ENCODE measurements around the gene SGMS1.

Gene SGMS1

DNA sequence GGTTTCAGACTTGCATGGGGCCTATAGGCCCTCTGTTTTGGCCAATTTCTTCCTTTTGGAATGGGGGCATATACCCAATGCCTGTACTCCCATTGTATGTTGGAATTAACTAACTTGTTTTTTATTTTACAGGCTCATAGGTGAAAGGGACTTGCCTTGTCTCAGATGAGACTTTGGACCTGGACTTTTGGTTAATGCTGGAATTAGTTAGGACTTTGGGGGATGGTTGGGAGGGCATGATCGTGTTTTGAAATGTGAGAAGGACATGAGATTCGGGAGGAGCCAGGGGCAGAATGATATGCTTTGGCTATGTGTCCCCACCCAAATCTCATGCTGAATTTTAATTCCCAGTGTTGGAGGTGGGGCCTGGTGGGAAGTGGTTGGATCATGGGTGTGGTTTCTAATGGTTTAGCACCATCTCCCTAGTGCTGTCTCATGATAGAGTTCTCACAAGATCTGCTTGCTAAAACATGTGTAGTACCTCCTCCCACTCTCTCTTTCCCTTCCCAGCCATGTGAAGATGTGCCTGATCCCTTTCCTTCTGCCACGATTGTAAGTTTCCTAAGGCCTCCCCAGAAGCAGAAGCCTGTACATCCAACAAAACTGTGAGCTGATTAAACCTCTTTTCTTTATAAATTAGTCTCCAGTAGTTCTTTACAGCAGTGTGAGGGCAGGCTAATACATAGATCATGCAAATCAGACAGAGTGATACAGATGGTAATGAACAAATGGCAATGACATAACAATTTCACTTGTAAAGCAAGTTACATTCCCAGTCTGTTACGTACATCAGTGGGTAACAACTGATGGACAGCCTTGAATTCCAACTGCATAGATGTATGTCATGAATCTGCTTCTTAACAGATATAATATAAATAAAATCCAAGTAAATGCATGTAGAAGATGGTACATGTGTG, 146.2 kb downstream of the SGMS1 start:
- H3K27ac Mint-ChIP-seq: no peak overlapping the region
- no peaks in the 10 kb centered on the region for H3K27me3 Mint-ChIP-seq
- peaks cover 10% of the 10 kb centered on the region for H3K4me1 Mint-ChIP-seq (ENCODE audit: low read depth)
- intact Hi-C loops (cut with micrococcal nuclease): no loop called here
- H3K9me3 Mint-ChIP-seq: peaks cover 25% of the 10 kb centered on the region
- no peak overlapping the region for H3K4me3 Mint-ChIP-seq
- H3K36me3 Mint-ChIP-seq (ENCODE audit: low read depth): peaks cover 23% of the 10 kb centered on the region

DNA sequence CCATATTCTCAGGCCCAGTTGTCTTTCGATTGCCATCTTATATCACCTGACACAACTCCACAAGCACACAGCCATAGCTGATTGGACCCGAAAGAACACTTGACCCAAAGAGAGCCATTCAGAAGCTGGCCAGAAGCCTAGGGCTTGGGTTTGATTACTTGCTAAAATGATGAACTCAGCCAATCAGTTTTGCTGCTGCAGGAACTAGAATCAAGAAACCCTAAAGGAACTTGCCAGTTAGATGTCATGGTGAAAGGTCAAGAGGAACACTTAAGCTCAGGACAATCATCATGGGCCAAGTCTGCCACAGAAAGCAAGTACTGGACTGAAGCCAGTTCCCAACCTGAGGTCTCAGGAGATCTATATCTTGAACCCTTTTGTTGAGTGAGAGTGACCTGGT, 150.0 kb downstream of the SGMS1 start:
- H3K4me1 Mint-ChIP-seq (ENCODE audit: low read depth): peaks cover 29% of the 10 kb centered on the region

GRCh38 chr10:50472914-50473313, 150.8 kb downstream of the SGMS1 start:
- H3K9me3 Mint-ChIP-seq: peaks cover 23% of the 10 kb centered on the region
- H3K4me3 Mint-ChIP-seq: no peak overlapping the region
- no peaks in the 10 kb centered on the region for H3K27me3 Mint-ChIP-seq
- no peak overlapping the region for H3K27ac Mint-ChIP-seq
- H3K4me1 Mint-ChIP-seq (ENCODE audit: low read depth): peaks cover 29% of the 10 kb centered on the region
- intact Hi-C loops (cut with micrococcal nuclease): no loop called here
- peaks cover 18% of the 10 kb centered on the region for H3K36me3 Mint-ChIP-seq (ENCODE audit: low read depth)

More for the DNA sequence above, 150.0 kb downstream of the SGMS1 start:
- Mint-ChIP-seq H3K9me3 (peaks cover 25% of the 10 kb centered on the region), H3K27me3 (no peaks in the 10 kb centered on the region), H3K27ac (no peak overlapping the region), H3K36me3 (ENCODE audit: low read depth) (peaks cover 18% of the 10 kb centered on the region), H3K4me3 (no peak overlapping the region)
- intact Hi-C loops (cut with micrococcal nuclease): no loop called here

DNA sequence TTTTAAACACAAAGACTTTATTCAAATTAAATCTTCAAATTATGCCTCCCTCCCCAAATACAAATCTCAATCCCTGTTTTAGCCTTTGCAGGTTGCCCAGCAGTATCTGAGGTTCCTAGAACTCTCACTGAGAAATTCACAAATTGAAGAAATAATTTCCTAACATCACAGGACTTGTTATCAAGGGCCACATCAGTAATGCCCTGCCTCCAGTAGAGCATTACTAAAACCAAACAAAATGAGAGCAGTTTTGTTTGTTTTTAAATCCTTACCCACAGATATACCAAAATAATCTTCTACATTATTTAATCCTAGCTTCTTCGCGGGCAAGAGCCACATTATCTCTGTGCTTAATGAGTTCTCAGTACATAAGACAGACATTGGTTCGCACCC, 152.2 kb downstream of the SGMS1 start:
- H3K27me3 Mint-ChIP-seq: no peaks in the 10 kb centered on the region
- H3K4me3 Mint-ChIP-seq: no peak overlapping the region
- peaks cover 10% of the 10 kb centered on the region for H3K9me3 Mint-ChIP-seq
- H3K27ac Mint-ChIP-seq: no peak overlapping the region
- H3K4me1 Mint-ChIP-seq (ENCODE audit: low read depth): peaks cover 28% of the 10 kb centered on the region
- peaks cover 4% of the 10 kb centered on the region for H3K36me3 Mint-ChIP-seq (ENCODE audit: low read depth)
- intact Hi-C loops (cut with micrococcal nuclease): no loop called here

DNA sequence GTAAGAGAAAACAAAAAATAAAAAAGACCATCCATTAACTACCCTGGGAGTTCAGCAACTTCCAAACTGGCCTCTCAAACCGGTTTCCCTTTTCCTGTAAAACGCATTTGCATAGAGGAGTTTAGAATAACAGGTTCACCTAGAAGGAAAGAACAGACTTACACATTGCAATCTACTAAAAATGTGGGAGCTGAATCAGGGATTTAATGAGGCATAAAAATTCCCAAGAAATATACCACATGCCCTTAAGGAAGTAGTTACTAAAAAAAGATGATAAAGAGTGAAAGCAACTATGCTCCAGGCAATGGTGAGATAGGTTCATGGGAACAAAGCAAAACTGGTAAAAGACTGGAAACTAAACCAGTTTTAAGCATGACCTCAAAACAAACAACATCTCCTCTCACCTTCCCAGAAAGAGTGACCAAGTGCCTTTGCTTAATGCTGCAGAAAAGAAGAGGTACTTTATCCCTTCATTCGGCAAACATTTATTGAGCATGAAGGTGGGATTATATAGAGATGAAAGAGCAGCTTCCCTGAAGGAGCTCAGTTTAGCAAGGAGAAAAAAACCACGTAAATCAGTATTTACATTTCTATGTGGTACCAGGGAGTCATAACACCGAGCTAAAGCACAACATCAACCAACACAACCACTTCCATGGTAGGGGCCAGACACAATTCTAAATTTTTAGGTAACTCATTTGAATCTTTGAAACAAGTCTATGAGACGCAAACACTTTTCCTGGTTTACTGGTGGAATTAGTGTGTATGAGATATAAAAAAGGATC, 152.8 kb downstream of the SGMS1 start:
- Mint-ChIP-seq H3K4me1 (ENCODE audit: low read depth) (peaks cover 24% of the 10 kb centered on the region), H3K27ac (no peak overlapping the region), H3K27me3 (no peaks in the 10 kb centered on the region), H3K36me3 (ENCODE audit: low read depth) (no peaks in the 10 kb centered on the region), H3K9me3 (peaks cover 4% of the 10 kb centered on the region), H3K4me3 (no peak overlapping the region)
- intact Hi-C loops (cut with micrococcal nuclease): no loop called here

DNA sequence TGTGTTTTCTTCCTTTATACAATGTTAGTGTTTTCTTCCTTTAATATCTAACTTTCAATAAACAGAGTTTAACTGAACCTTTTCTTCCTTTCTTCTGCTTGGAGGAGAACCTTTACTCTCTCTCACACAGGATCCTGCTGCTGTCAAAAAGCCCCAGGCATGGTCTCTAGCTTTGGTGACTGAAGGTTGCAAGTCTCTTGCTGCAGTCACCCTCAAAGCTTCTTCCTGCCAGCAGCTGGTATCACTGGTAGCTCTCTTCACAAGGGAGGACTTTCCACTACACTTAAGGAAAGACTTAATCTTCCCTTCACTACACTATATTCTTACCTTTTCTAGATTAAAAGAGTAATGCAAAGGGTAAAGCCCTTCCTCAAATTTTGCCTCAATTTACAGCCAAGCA, 153.4 kb downstream of the SGMS1 start:
- Mint-ChIP-seq H3K27ac (no peak overlapping the region), H3K27me3 (no peaks in the 10 kb centered on the region), H3K9me3 (no peaks in the 10 kb centered on the region), H3K4me3 (no peak overlapping the region), H3K4me1 (ENCODE audit: low read depth) (peaks cover 28% of the 10 kb centered on the region), H3K36me3 (ENCODE audit: low read depth) (no peaks in the 10 kb centered on the region)
- intact Hi-C loops (cut with micrococcal nuclease): no loop called here

- no peak overlapping the region for H3K27ac Mint-ChIP-seq
- H3K36me3 Mint-ChIP-seq (ENCODE audit: low read depth): no peaks in the 10 kb centered on the region
- H3K9me3 Mint-ChIP-seq: no peaks in the 10 kb centered on the region
- peaks cover 34% of the 10 kb centered on the region for H3K4me1 Mint-ChIP-seq (ENCODE audit: low read depth)
- intact Hi-C loops (cut with micrococcal nuclease): no loop called here
- no peak overlapping the region for H3K4me3 Mint-ChIP-seq
- no peaks in the 10 kb centered on the region for H3K27me3 Mint-ChIP-seq
These were observed 154.0 kb downstream of the SGMS1 start for GRCh38 chr10:50469778-50470193.

- Mint-ChIP-seq H3K4me1 (ENCODE audit: low read depth) (peaks cover 39% of the 10 kb centered on the region), H3K9me3 (no peaks in the 10 kb centered on the region), H3K27ac (no peak overlapping the region), H3K36me3 (ENCODE audit: low read depth) (no peaks in the 10 kb centered on the region), H3K27me3 (no peaks in the 10 kb centered on the region), H3K4me3 (no peak overlapping the region)
- intact Hi-C loops (cut with micrococcal nuclease): no loop called here
These were observed 154.5 kb downstream of the SGMS1 start for GRCh38 chr10:50469288-50469687.

DNA sequence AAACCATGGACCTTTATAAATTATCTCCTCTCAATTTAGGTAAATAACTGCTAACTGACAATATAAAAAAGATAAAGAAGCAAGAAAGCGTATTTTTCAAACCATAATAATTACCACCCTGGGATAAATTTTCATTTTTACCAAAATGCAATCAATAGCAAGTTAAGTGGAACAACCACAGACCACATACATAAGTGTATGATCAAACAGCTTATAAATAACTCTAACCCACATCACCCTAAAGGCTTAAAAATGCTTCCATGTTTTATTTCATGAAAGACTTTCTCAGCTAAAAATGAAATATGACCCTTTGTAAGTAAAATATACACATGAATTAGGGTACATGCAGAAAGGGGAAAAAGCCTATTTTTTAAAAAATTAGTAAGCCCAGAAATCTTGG, 156.5 kb downstream of the SGMS1 start:
- intact Hi-C loops (cut with micrococcal nuclease): no loop called here
- H3K27me3 Mint-ChIP-seq: no peaks in the 10 kb centered on the region
- H3K9me3 Mint-ChIP-seq: no peaks in the 10 kb centered on the region
- H3K4me3 Mint-ChIP-seq: no peak overlapping the region
- H3K36me3 Mint-ChIP-seq (ENCODE audit: low read depth): peaks cover 8% of the 10 kb centered on the region
- H3K27ac Mint-ChIP-seq: no peak overlapping the region
- peaks cover 56% of the 10 kb centered on the region for H3K4me1 Mint-ChIP-seq (ENCODE audit: low read depth)

- no peak overlapping the region for H3K4me3 Mint-ChIP-seq
- no peak overlapping the region for H3K27ac Mint-ChIP-seq
- peaks cover 43% of the 10 kb centered on the region for H3K4me1 Mint-ChIP-seq (ENCODE audit: low read depth)
- H3K9me3 Mint-ChIP-seq: no peaks in the 10 kb centered on the region
- no peaks in the 10 kb centered on the region for H3K27me3 Mint-ChIP-seq
- intact Hi-C loops (cut with micrococcal nuclease): no loop called here
- H3K36me3 Mint-ChIP-seq (ENCODE audit: low read depth): peaks cover 18% of the 10 kb centered on the region
These were observed 159.7 kb downstream of the SGMS1 start for GRCh38 chr10:50464004-50464409.

DNA sequence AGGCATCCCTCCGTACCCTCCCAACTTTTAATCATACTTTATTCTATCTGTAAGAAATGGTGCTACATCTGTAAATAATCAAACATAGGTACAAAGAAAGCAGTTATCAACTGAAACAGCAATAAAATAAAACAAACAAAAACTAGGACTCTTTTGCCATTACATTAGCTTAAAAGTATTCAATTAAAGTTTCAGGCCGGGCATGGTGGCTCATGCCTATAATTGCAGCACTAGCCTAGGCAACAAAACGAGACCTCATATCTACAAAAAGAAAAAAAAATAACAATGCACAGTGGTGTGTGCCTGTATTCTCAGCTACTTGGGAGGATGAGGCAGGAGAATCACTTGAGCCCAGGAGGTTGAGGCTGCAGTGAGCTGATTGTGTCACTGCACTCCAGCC, 161.9 kb downstream of the SGMS1 start:
- intact Hi-C loops (cut with micrococcal nuclease): no loop called here
- Mint-ChIP-seq H3K9me3 (no peaks in the 10 kb centered on the region), H3K4me3 (no peak overlapping the region), H3K36me3 (ENCODE audit: low read depth) (peaks cover 18% of the 10 kb centered on the region), H3K4me1 (ENCODE audit: low read depth) (peaks cover 49% of the 10 kb centered on the region), H3K27me3 (no peaks in the 10 kb centered on the region), H3K27ac (no peak overlapping the region)

GRCh38 chr10:50461123-50461522, 162.6 kb downstream of the SGMS1 start:
- H3K36me3 Mint-ChIP-seq (ENCODE audit: low read depth): peaks cover 18% of the 10 kb centered on the region
- intact Hi-C loops (cut with micrococcal nuclease): no loop called here
- no peak overlapping the region for H3K4me3 Mint-ChIP-seq
- H3K27me3 Mint-ChIP-seq: no peaks in the 10 kb centered on the region
- H3K4me1 Mint-ChIP-seq (ENCODE audit: low read depth): peaks cover 48% of the 10 kb centered on the region
- no peaks in the 10 kb centered on the region for H3K9me3 Mint-ChIP-seq
- H3K27ac Mint-ChIP-seq: no peak overlapping the region

GRCh38 chr10:50456719-50457118, 167.0 kb downstream of the SGMS1 start:
- Mint-ChIP-seq H3K27me3 (no peaks in the 10 kb centered on the region), H3K4me3 (no peak overlapping the region), H3K9me3 (no peaks in the 10 kb centered on the region), H3K36me3 (ENCODE audit: low read depth) (peaks cover 10% of the 10 kb centered on the region), H3K27ac (no peak overlapping the region), H3K4me1 (ENCODE audit: low read depth) (peaks cover 44% of the 10 kb centered on the region)
- intact Hi-C loops (cut with micrococcal nuclease): loop anchor here (5.0 kb wide), 1 partner anchor 34 kb away; no protein-coding TSS in a partner anchor

- Mint-ChIP-seq H3K27me3 (no peaks in the 10 kb centered on the region), H3K27ac (peak overlapping the region; percentile 39), H3K4me3 (no peak overlapping the region), H3K4me1 (ENCODE audit: low read depth) (peaks cover 49% of the 10 kb centered on the region), H3K9me3 (no peaks in the 10 kb centered on the region), H3K36me3 (ENCODE audit: low read depth) (no peaks in the 10 kb centered on the region)
- intact Hi-C loops (cut with micrococcal nuclease): no loop called here
These were observed 169.8 kb downstream of the SGMS1 start for GRCh38 chr10:50453940-50454339.
